HG03520 (cell line): ENCODE measurements around the gene NBPF1.
"Not testable (repeated sequence)": the region's sequence is repeated elsewhere in the genome, so short reads cannot be mapped to it uniquely, and the experiment has no call there.

Experiments used
- ATAC-seq: cut with Tn5 transposase; IDR thresholded peaks from one replicate; pipeline ENCODE4 v1.9.1; 2021; ENCODE audit warnings: mild to moderate bottlenecking, moderate library complexity; ENCODE audit not compliant: unreplicated experiment

Gene NBPF1

GRCh38 chr1:16642025-16642966 is 28.9 kb upstream of the NBPF1 start:
- not testable (repeated sequence) for ATAC-seq

- not testable (repeated sequence) for ATAC-seq
Observed at GRCh38 chr1:16641159-16641975, 28.0 kb upstream of the NBPF1 start.

GRCh38 chr1:16639091-16640031 is 26.0 kb upstream of the NBPF1 start:
- ATAC-seq = not testable (repeated sequence)

- ATAC-seq = not testable (repeated sequence)
Observed at GRCh38 chr1:16637941-16638778, 24.8 kb upstream of the NBPF1 start.

GRCh38 chr1:16636551-16637195 is 23.3 kb upstream of the NBPF1 start:
- ATAC-seq = not testable (repeated sequence)

GRCh38 chr1:16635959-16636358 is 22.6 kb upstream of the NBPF1 start:
- not testable (repeated sequence) for ATAC-seq

GRCh38 chr1:16633540-16634282 is 20.3 kb upstream of the NBPF1 start:
- ATAC-seq = not testable (repeated sequence)

- ATAC-seq = not testable (repeated sequence)
Observed at GRCh38 chr1:16632044-16632850, 18.9 kb upstream of the NBPF1 start.

GRCh38 chr1:16631248-16632043 is 18.1 kb upstream of the NBPF1 start:
- ATAC-seq = no peak

GRCh38 chr1:16630661-16631247 is 17.4 kb upstream of the NBPF1 start:
- no peak for ATAC-seq

GRCh38 chr1:16629916-16630530 is 16.7 kb upstream of the NBPF1 start:
- not testable (repeated sequence) for ATAC-seq

GRCh38 chr1:16628361-16629111 is 15.2 kb upstream of the NBPF1 start:
- ATAC-seq = no peak

- not testable (repeated sequence) for ATAC-seq
Observed at GRCh38 chr1:16626409-16626983, 13.1 kb upstream of the NBPF1 start.

GRCh38 chr1:16625497-16626408 is 12.4 kb upstream of the NBPF1 start:
- no peak for ATAC-seq
